HG03135 (cell line): ENCODE data around the gene ADISSP.

Experiments
- ATAC-seq: cut with Tn5 transposase; IDR thresholded peaks from one replicate; pipeline ENCODE4 v1.9.1; 2021; ENCODE audit warnings: mild to moderate bottlenecking, moderate library complexity; ENCODE audit not compliant: unreplicated experiment

ADISSP gene

GRCh38 chr20:3781153-3781910, 13.8 kb upstream of the ADISSP start, which contains the start of gene SPEF1:
TSS of gene SPEF1 (minus strand) at chr20:3781448. CDS start at chr20:3781287, 161 bp downstream.
- ATAC-seq: peak; percentile 45

GRCh38 chr20:3778976-3779375, 11.4 kb upstream of the ADISSP start:
- ATAC-seq: no peak

GRCh38 chr20:3777716-3778629, 10.4 kb upstream of the ADISSP start:
- no peak for ATAC-seq

GRCh38 chr20:3777381-3777715, 9.8 kb upstream of the ADISSP start:
- ATAC-seq: no peak

- ATAC-seq: no peak
Measured at GRCh38 chr20:3775457-3776108, 8.0 kb upstream of the ADISSP start.

GRCh38 chr20:3771552-3772058, 4.1 kb upstream of the ADISSP start:
- ATAC-seq: no peak

- ATAC-seq: peak; percentile 42
Measured at GRCh38 chr20:3768342-3769130, 983 bp upstream of the ADISSP start.

- no peak for ATAC-seq
Measured at GRCh38 chr20:3767110-3767426, 485 bp downstream of the ADISSP start.

GRCh38 chr20:3766422-3767109, 987 bp downstream of the ADISSP start:
- no peak for ATAC-seq

GRCh38 chr20:3765171-3765882, 2.2 kb downstream of the ADISSP start:
- ATAC-seq: no peak

- ATAC-seq: no peak
Measured at GRCh38 chr20:3764659-3765058, 2.9 kb downstream of the ADISSP start.

- ATAC-seq: no peak
Measured at GRCh38 chr20:3763671-3764601, 3.6 kb downstream of the ADISSP start.

- no peak for ATAC-seq
Measured at GRCh38 chr20:3760655-3761348, 6.8 kb downstream of the ADISSP start.

GRCh38 chr20:3759884-3760283, 7.7 kb downstream of the ADISSP start:
- no peak for ATAC-seq

- ATAC-seq: no peak
Measured at GRCh38 chr20:3759316-3759823, 8.2 kb downstream of the ADISSP start.

GRCh38 chr20:3758566-3758965, 9.0 kb downstream of the ADISSP start:
- no peak for ATAC-seq

GRCh38 chr20:3757268-3757667, 10.3 kb downstream of the ADISSP start:
- no peak for ATAC-seq
